ENCODE data around the gene COX7A2. TPM values are rescaled to one million over a fixed set of nuclear protein-coding genes. Genes with fewer than 3 reads are reported as not detected.
A peak's percentile ranks its signal among the peaks of the same experiment; 100 is the strongest.

The COX7A2 gene
- total RNA-seq, 1 donor from 2014 or later: 302 TPM

GRCh38 chr6:75208298-75209183 is 35.1 kb downstream of the COX7A2 start:
- H3K36me3 Mint-ChIP-seq (ENCODE audit: low read depth): peaks cover 11% of the 10 kb centered on the region
- peaks cover 53% of the 10 kb centered on the region for H3K4me1 Mint-ChIP-seq (ENCODE audit: low read depth)
- H3K27ac Mint-ChIP-seq (ENCODE audit: unreplicated experiment): peak overlapping the region; percentile 89
- DNase-seq (ENCODE audit: low spot score): peak; percentile 94
- no peaks in the 10 kb centered on the region for H3K9me3 Mint-ChIP-seq (ENCODE audit: low read depth)
- peak; percentile 99 for TF ChIP-seq CTCF (IDR thresholded peaks at IDR 0.05)
- H3K27me3 Mint-ChIP-seq (ENCODE audit: low read depth): no peaks in the 10 kb centered on the region
- peak overlapping the region; percentile 65 for H3K4me3 Mint-ChIP-seq (ENCODE audit: unreplicated experiment)

GRCh38 chr6:75206576-75207342 is 36.8 kb downstream of the COX7A2 start:
- peak overlapping the region; percentile 95 for H3K4me3 Mint-ChIP-seq (ENCODE audit: unreplicated experiment)
- H3K4me1 Mint-ChIP-seq (ENCODE audit: low read depth): peaks cover 64% of the 10 kb centered on the region
- DNase-seq (ENCODE audit: low spot score): no peak
- H3K36me3 Mint-ChIP-seq (ENCODE audit: low read depth): peaks cover 25% of the 10 kb centered on the region
- no peaks in the 10 kb centered on the region for H3K27me3 Mint-ChIP-seq (ENCODE audit: low read depth)
- peak overlapping the region; percentile 99 for H3K27ac Mint-ChIP-seq (ENCODE audit: unreplicated experiment)
- H3K9me3 Mint-ChIP-seq (ENCODE audit: low read depth): no peaks in the 10 kb centered on the region
- TF ChIP-seq CTCF (IDR thresholded peaks at IDR 0.05): peak; percentile 29

- H3K4me1 Mint-ChIP-seq (ENCODE audit: low read depth): peaks cover 66% of the 10 kb centered on the region
- no peaks in the 10 kb centered on the region for H3K9me3 Mint-ChIP-seq (ENCODE audit: low read depth)
Measured at GRCh38 chr6:75205776-75206575, 37.6 kb downstream of the COX7A2 start, which contains the start of gene COL12A1. Gene COL12A1 (minus strand): TSS chr6:75206053. CDS start chr6:75202792, 3,261 bp downstream.

GRCh38 chr6:75204959-75205775 is 38.4 kb downstream of the COX7A2 start:
- H3K27ac Mint-ChIP-seq (ENCODE audit: unreplicated experiment): peak overlapping the region; percentile 99
- no peak for TF ChIP-seq CTCF (IDR thresholded peaks at IDR 0.05)
- peaks cover 63% of the 10 kb centered on the region for H3K4me1 Mint-ChIP-seq (ENCODE audit: low read depth)
- no peaks in the 10 kb centered on the region for H3K9me3 Mint-ChIP-seq (ENCODE audit: low read depth)
- H3K36me3 Mint-ChIP-seq (ENCODE audit: low read depth): peaks cover 27% of the 10 kb centered on the region
- H3K27me3 Mint-ChIP-seq (ENCODE audit: low read depth): no peaks in the 10 kb centered on the region
- H3K4me3 Mint-ChIP-seq (ENCODE audit: unreplicated experiment): peak overlapping the region; percentile 95
- peak; percentile 60 for DNase-seq (ENCODE audit: low spot score)

More at GRCh38 chr6:75205776-75206575, 37.6 kb downstream of the COX7A2 start, which contains the start of gene COL12A1:
- Mint-ChIP-seq H3K27ac (ENCODE audit: unreplicated experiment) (peak within 1 kb of the TSS; percentile 99), H3K27me3 (ENCODE audit: low read depth) (no peaks in the 10 kb centered on the region), H3K36me3 (ENCODE audit: low read depth) (peaks cover 27% of the 10 kb centered on the region), H3K4me3 (ENCODE audit: unreplicated experiment) (peak within 1 kb of the TSS; percentile 95)
- DNase-seq (ENCODE audit: low spot score): peak; percentile 99
- peak; percentile 55 for TF ChIP-seq CTCF (IDR thresholded peaks at IDR 0.05)

Data from chondrocyte (in vitro differentiated cells).